ENCODE data around the gene BPIFB3. TPM values are rescaled to one million over a fixed set of nuclear protein-coding genes. Genes with fewer than 3 reads are reported as not detected.

Gene BPIFB3
- total RNA-seq, 4 donors from 2014 or later, result not detected

DNA sequence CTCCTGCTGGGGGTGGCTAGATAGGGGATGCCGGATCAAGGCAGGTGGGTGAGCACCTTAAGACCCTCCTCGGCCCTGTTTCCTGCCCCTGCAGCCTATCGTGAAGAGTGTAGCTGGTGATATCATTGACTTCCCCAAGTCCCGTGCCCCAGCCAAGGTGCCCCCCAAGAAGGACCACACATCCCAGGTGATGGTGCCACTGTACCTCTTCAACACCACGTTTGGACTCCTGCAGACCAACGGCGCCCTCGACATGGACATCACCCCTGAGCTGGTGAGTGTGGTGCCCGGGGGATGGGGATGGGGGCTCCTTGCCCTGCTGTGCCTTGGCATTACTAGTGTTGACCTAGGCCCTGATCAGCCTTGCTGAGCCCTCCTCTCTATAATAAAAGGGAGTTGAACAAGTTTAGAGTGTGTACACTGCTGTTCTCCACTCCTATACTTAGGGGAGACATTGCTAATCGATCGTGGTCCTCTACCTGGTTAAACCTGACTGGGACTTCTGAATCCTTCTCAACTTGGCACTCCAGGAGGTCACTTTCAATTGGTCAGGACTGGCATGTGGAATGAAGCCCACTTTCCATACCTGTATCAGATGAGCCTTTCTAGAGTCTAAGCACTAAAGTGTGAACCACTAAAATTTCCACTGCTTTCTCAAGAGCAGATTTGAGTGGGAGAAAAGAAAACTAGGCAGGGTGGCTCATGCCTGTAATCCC is 11.0 kb downstream of the BPIFB3 start:
- peak overlapping the region in 1 of 3 donors; percentile 54 for H3K27ac ChIP-seq
- H3K27me3 ChIP-seq, result no peaks in the 10 kb centered on the region
- no peaks in the 10 kb centered on the region for H3K9me3 ChIP-seq
- no peak overlapping the region for H3K4me3 ChIP-seq (replicated peaks in 1 of 3)
- TF ChIP-seq POLR2A (IDR thresholded peaks at IDR 0.05), result no peak
- TF ChIP-seq, protein P1, sequence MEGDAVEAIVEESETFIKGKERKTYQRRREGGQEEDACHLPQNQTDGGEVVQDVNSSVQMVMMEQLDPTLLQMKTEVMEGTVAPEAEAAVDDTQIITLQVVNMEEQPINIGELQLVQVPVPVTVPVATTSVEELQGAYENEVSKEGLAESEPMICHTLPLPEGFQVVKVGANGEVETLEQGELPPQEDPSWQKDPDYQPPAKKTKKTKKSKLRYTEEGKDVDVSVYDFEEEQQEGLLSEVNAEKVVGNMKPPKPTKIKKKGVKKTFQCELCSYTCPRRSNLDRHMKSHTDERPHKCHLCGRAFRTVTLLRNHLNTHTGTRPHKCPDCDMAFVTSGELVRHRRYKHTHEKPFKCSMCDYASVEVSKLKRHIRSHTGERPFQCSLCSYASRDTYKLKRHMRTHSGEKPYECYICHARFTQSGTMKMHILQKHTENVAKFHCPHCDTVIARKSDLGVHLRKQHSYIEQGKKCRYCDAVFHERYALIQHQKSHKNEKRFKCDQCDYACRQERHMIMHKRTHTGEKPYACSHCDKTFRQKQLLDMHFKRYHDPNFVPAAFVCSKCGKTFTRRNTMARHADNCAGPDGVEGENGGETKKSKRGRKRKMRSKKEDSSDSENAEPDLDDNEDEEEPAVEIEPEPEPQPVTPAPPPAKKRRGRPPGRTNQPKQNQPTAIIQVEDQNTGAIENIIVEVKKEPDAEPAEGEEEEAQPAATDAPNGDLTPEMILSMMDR (IDR thresholded peaks at IDR 0.05), result no peak
- H3K36me3 ChIP-seq, result no peaks in the 10 kb centered on the region
- DNase-seq, result peak; percentile 61 to 68
- intact Hi-C loops (cut with DNase I), result no loop called here
- peaks cover 17 to 26% of the 10 kb centered on the region in 2 donors for H3K4me1 ChIP-seq
- 61 to 68% methylated on average over 6 to 10 of the region's 11 CpGs for WGBS, 2 donors

DNA sequence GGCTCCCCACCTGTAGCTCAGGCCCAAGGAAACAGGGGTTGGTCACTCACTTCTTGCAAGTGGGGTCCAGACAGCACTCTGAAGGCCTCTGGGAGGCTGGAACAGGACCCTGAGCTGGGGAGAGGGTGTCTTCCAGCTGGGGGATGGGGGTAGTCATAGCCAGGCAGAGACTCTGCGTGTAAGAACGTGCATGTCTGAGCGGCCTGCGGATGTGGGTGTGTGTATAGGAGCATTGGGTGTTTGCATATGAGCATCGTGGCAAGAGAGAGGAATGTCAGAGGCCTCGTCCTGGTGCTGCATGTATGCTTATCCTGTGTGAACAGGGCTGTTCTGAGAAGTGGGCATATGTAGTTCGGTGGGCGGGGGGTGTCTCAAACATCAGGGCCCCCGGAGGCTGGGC is 12.1 kb downstream of the BPIFB3 start:
- H3K36me3 ChIP-seq, result no peaks in the 10 kb centered on the region
- H3K27me3 ChIP-seq, result no peaks in the 10 kb centered on the region
- no peak for DNase-seq
- no peak overlapping the region for H3K4me3 ChIP-seq (replicated peaks in 1 of 3)
- no peak overlapping the region for H3K27ac ChIP-seq
- intact Hi-C loops (cut with DNase I), result no loop called here
- H3K4me1 ChIP-seq, result peaks cover 17 to 26% of the 10 kb centered on the region in 2 donors
- WGBS, 2 donors, result 85 to 88% methylated on average over 9 of the region's 9 CpGs
- H3K9me3 ChIP-seq, result no peaks in the 10 kb centered on the region
- no peak for TF ChIP-seq POLR2A (IDR thresholded peaks at IDR 0.05)
- TF ChIP-seq, protein P1 (IDR thresholded peaks at IDR 0.05), result no peak

DNA sequence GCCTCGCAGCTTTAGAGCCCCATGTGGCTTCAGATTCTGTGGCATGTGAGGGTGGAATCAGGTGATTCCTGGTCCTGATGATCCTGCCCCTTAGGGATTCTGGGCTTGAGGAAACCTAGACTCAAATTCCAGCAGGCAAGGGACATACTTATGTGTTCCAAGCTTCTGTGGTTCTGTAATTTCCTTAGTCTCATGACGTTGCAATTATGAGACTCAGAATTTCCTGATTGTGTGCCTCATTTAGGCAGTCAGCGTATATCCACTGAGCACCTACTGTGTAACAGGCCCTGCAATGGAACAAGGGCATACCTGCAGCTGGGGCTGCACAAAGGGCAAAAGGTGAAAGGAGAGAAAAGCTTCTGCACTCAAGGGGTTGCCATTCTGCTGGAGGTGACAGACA is 14.1 kb downstream of the BPIFB3 start:
- H3K27me3 ChIP-seq, result no peaks in the 10 kb centered on the region
- no peaks in the 10 kb centered on the region for H3K36me3 ChIP-seq
- no peak for TF ChIP-seq POLR2A (IDR thresholded peaks at IDR 0.05)
- TF ChIP-seq, protein P1 (IDR thresholded peaks at IDR 0.05), result no peak
- no peak overlapping the region for H3K4me3 ChIP-seq (replicated peaks in 1 of 3)
- H3K4me1 ChIP-seq, result peaks cover 10 to 19% of the 10 kb centered on the region in 2 donors
- no peak for DNase-seq
- no peaks in the 10 kb centered on the region for H3K9me3 ChIP-seq
- 62 to 79% methylated on average over 3 of the region's 3 CpGs for WGBS, 2 donors
- H3K27ac ChIP-seq, result no peak overlapping the region
- intact Hi-C loops (cut with DNase I), result no loop called here

DNA sequence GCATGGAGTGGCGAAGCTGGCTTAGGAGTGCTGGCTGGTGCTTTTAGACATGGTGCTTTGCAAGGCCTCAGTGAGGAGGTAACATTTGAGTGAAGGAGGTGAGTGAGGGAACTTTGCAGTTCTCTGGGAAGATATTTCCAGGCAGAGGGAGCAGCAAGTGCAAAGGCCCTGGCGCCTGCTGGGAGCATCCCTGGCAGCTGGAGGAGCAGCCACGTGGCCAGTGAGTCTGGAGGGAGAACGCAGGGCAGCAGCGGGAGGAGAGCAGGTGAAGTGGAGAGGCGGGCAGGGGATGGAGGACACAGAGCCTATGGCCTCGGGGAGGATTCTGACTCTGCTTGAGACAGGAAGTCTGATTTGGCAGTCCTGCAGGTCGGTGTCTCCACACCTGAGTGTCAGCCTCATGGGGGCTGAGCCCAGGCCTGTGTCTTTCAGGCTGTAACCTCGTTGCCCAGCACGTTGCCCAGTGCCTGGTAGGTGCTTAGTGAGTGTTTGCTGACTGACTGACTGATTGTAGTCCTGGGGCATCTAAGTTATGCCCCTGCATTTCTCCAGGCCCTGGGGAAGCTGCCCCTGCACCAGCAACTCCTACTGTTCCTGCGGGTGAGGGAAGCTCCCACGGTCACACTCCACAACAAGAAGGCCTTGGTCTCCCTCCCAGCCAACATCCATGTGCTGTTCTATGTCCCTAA is 14.7 kb downstream of the BPIFB3 start:
- H3K4me3 ChIP-seq (replicated peaks in 1 of 3), result no peak overlapping the region
- H3K27ac ChIP-seq, result no peak overlapping the region
- H3K9me3 ChIP-seq, result no peaks in the 10 kb centered on the region
- no peak for TF ChIP-seq POLR2A (IDR thresholded peaks at IDR 0.05)
- TF ChIP-seq, protein P1 (IDR thresholded peaks at IDR 0.05), result no peak
- DNase-seq, result no peak
- 89 to 90% methylated on average over 8 to 12 of the region's 12 CpGs for WGBS, 2 donors
- intact Hi-C loops (cut with DNase I), result no loop called here
- no peaks in the 10 kb centered on the region for H3K27me3 ChIP-seq
- no peaks in the 10 kb centered on the region for H3K36me3 ChIP-seq
- peaks cover 6 to 14% of the 10 kb centered on the region in 2 donors for H3K4me1 ChIP-seq

DNA sequence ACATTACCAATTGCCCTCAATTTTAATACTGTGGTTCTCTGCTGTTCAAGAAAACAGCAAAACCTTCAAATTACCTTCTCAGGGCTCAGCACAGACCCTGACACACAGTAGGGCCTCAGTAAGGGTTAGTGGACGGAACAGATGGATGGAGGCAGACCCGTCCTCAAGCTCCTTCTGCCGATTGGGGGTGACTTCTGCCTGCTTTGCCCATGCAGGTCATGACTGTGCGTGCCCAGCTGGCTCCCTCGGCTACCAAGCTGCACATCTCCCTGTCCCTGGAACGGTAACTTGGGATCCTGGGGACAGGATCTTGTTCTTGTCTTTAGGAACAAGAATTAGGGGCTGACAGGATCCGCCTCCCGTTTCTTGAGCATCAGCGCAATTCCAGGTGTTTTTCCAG is 16.0 kb downstream of the BPIFB3 start:
- no peaks in the 10 kb centered on the region for H3K9me3 ChIP-seq
- H3K27ac ChIP-seq, result no peak overlapping the region
- H3K36me3 ChIP-seq, result no peaks in the 10 kb centered on the region
- DNase-seq, result no peak
- intact Hi-C loops (cut with DNase I), result no loop called here
- H3K27me3 ChIP-seq, result no peaks in the 10 kb centered on the region
- 97 to 99% methylated on average over 9 of the region's 9 CpGs for whole genome bisulfite sequencing, 2 donors
- no peak for TF ChIP-seq POLR2A (IDR thresholded peaks at IDR 0.05)
- TF ChIP-seq, protein P1 (IDR thresholded peaks at IDR 0.05), result no peak
- no peak overlapping the region for H3K4me3 ChIP-seq (replicated peaks in 1 of 3)
- H3K4me1 ChIP-seq, result peaks cover under 1 to 1% of the 10 kb centered on the region in 2 donors

Data from thyroid gland (tissue), 4 donors.